Measurements from ENCODE around the gene LZTFL1. TPM values are rescaled to one million over a fixed set of nuclear protein-coding genes. Genes with fewer than 3 reads are reported as not detected.

The LZTFL1 gene
- total and polyA plus RNA-seq, 2 experiments from 2014 or later, result 6.3 to 13.9 TPM

DNA sequence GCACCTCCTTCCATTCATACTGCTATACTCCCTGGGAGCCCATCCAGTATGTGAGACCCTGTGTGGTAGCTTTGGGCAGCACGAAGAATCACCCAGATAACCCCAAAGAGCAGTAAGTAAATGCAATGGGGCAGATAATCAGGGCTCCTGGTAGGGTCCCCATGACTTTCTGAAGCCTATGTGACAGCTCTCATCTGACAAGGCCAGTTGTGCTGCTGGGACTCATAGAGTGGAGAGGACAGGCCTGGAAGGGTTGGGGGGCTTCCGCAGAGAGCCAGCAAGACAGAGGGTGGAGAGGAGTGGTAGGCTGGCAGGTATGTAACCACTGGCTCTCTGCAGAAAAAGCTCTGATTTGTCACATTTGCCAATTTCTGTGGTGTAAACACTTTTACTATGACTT lies 42.3 kb downstream of the LZTFL1 start (continued):
- TF ChIP-seq, protein P1, sequence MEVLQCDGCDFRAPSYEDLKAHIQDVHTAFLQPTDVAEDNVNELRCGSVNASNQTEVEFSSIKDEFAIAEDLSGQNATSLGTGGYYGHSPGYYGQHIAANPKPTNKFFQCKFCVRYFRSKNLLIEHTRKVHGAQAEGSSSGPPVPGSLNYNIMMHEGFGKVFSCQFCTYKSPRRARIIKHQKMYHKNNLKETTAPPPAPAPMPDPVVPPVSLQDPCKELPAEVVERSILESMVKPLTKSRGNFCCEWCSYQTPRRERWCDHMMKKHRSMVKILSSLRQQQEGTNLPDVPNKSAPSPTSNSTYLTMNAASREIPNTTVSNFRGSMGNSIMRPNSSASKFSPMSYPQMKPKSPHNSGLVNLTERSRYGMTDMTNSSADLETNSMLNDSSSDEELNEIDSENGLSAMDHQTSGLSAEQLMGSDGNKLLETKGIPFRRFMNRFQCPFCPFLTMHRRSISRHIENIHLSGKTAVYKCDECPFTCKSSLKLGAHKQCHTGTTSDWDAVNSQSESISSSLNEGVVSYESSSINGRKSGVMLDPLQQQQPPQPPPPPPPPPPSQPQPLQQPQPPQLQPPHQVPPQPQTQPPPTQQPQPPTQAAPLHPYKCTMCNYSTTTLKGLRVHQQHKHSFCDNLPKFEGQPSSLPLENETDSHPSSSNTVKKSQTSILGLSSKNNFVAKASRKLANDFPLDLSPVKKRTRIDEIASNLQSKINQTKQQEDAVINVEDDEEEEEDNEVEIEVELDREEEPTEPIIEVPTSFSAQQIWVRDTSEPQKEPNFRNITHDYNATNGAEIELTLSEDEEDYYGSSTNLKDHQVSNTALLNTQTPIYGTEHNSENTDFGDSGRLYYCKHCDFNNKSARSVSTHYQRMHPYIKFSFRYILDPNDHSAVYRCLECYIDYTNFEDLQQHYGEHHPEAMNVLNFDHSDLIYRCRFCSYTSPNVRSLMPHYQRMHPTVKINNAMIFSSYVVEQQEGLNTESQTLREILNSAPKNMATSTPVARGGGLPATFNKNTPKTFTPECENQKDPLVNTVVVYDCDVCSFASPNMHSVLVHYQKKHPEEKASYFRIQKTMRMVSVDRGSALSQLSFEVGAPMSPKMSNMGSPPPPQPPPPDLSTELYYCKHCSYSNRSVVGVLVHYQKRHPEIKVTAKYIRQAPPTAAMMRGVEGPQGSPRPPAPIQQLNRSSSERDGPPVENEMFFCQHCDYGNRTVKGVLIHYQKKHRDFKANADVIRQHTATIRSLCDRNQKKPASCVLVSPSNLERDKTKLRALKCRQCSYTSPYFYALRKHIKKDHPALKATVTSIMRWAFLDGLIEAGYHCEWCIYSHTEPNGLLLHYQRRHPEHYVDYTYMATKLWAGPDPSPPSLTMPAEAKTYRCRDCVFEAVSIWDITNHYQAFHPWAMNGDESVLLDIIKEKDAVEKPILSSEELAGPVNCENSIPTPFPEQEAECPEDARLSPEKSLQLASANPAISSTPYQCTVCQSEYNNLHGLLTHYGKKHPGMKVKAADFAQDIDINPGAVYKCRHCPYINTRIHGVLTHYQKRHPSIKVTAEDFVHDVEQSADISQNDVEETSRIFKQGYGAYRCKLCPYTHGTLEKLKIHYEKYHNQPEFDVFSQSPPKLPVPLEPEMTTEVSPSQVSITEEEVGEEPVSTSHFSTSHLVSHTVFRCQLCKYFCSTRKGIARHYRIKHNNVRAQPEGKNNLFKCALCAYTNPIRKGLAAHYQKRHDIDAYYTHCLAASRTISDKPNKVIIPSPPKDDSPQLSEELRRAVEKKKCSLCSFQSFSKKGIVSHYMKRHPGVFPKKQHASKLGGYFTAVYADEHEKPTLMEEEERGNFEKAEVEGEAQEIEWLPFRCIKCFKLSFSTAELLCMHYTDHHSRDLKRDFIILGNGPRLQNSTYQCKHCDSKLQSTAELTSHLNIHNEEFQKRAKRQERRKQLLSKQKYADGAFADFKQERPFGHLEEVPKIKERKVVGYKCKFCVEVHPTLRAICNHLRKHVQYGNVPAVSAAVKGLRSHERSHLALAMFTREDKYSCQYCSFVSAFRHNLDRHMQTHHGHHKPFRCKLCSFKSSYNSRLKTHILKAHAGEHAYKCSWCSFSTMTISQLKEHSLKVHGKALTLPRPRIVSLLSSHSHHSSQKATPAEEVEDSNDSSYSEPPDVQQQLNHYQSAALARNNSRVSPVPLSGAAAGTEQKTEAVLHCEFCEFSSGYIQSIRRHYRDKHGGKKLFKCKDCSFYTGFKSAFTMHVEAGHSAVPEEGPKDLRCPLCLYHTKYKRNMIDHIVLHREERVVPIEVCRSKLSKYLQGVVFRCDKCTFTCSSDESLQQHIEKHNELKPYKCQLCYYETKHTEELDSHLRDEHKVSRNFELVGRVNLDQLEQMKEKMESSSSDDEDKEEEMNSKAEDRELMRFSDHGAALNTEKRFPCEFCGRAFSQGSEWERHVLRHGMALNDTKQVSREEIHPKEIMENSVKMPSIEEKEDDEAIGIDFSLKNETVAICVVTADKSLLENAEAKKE (CRISPR knock-in tag; IDR thresholded peaks at IDR 0.05), result no peak
- TF ChIP-seq REST (IDR thresholded peaks at IDR 0.05; ENCODE audit: unreplicated experiment) (no peak), CREB1 (CRISPR knock-in tag; IDR thresholded peaks at IDR 0.05; ENCODE audit: low read depth) (no peak), ZNF331 (CRISPR knock-in tag; IDR thresholded peaks at IDR 0.05; ENCODE audit: low read depth) (no peak), EZH2phosphoT487 (IDR thresholded peaks at IDR 0.05; ENCODE audit: unreplicated experiment) (no peak), EZH2 (IDR thresholded peaks at IDR 0.05; ENCODE audit: low read depth, unreplicated experiment) (no peak)

Measured in GM23338 (cell line).